ELF-1 (cell line): Measurements from ENCODE around the gene KLHL2.

Experiments
- DNase-seq: peaks from one replicate; pipeline ENCODE4 v3.0.0-alpha.2; 2016; ENCODE audit warnings: low read depth, low spot score

The KLHL2 gene

DNA sequence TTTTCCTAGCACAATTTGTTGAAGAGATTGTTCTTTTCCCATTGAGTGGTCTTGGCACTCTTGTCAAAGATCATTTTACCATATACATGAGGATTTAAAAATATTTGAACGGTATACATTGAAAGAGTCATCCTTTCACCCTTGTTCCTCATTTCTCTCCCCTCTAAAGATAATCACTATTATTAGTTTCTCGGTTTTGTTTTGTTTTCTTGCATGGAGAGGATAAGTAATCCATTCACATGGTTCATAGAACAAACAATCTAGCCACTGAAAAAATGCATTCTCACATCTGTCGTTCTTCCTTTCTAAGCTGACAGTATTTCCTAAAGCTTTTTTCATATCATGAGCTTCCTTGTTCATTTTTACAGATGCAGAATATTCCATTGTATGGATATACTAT is 80.9 kb downstream of the KLHL2 start:
- no peak for DNase-seq

DNA sequence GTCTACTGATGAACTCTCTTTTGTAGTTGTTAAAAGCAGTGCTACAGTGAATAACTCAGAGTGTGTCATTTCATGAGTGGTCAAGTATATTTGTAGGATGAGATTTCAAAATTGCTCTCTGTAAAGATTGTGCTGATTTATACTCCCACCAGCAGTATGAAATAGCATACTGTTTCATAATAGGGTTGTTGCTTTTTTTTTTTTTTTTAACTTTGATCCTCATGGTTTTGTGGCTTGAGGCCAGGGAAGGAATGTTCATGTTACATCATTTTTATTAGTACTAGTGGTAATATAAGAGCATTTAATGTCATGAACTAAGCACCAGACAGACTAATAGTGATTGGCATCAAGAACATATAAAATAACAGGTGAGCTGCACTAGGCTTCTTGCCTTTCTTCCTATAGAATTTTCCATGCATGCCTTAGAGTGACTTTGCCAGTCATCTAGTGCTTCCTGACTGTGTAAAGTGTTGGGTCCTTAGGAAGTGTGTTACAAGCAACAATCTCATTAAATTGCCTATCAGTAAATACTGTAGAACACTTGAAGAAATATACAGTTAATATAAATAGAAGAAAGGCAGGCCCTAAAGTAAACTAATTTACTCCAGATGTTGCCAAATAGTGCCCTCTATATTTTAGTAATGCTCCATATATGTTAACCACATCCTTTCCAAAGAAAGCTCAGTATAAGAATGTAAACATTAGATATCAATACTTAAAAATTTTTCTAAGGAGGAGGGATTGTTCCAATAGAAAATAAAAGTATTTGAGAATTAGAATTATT is 81.5 kb downstream of the KLHL2 start:
- DNase-seq = no peak

DNA sequence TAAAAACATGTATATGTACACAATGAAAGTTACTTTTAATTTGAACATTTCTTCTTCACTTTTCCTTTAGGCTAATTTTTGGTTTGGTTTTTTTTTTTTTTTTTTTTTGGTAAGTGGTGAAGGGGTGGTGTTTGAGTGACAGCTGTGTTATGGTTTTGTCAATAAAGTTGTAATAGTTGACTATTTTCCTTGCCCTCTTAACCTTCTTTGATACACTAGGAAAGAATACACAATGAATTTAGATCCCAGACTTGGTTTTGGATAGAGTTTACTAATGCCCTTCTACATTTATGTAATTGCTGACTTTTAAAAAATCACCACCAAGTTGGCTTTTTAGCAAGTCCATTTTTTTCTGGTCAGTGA is 82.0 kb downstream of the KLHL2 start:
- no peak for DNase-seq

DNA sequence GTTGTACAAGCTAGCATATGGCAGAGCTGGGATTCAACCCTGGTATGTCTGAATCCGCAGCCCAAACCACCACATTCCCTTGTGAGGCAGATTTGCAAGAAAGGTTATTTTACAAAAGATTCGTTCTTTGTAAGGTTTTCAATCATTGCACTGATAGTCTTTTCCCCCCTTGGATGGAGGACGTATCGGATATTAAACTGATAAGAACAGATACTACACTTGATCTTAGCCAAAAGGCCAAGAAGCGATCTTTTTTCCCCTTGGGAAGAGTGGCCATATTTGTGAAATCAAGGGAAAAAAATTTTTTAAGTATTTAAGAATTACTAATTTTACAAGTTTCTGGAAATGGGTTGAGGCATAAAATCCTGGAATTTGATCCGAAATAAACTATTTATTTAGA is 85.7 kb downstream of the KLHL2 start:
- no peak for DNase-seq

DNA sequence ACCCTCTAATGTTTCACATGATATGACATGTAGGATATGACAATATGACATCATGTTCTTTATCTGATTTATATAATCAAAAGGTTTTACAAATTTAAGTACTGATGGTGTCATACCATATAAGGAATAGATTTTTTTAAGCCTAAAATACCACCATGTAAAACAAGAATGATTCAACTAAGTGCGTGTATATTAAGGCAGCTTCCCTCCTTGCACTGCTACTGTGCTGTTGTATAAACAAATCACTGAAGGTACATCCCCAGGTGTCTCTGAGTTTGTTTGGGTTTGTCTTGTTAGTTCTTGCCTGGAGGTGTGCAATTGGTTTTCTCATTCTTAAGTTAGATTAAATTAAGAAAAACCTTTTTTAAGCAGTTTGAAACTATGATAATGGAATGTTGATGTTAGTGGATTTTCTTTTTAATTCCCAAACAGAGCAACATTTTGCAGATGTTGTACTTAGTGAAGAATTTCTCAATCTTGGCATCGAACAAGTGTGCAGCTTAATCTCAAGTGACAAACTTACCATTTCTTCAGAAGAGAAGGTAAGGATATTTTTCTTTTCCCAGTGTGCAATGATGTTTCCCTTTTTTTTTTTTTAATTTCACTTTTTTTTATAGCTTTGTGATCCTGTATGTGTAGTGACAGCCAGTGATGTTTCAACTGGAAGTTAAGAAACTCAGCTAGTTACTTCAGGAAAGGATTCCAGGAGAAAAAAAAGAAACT is 86.7 kb downstream of the KLHL2 start:
- no peak for DNase-seq

DNA sequence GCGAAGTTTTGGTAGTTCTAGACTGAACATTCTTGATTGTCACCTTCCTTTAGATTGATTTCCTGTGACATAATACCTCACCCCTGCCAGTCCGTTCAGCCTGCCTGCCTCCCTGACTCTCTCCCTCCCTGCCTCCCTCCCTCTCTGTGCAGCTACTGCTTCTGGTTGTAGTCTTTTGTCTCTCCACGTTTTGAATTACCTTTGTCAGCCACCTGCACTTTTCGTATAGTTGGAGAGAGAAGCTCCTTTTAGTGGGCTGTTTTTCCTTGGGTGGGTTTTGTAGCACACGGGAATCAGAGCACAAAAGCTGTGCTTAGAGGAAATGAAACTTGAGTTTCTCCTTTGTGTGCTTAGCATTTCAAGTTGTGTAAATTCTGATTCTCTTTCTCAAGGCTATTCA is 87.5 kb downstream of the KLHL2 start:
- DNase-seq = peak; percentile 8

DNA sequence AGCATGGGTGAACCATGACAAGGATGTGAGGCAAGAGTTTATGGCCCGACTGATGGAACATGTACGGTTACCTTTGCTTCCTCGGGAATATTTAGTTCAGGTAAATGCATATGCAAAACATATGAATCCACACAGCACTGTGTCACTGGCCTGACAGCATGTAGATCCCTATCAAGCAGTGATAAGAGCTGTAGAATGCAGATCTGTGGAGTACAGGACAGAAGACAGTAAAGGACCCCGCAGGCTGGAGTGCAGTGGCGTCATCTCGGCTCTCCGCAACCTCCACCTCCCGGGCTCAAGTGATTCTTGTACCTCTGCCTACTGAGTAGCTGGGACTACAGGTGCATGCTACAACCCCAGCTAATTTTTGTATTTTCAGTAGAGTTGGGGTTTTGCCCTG is 90.3 kb downstream of the KLHL2 start:
- no peak for DNase-seq

DNA sequence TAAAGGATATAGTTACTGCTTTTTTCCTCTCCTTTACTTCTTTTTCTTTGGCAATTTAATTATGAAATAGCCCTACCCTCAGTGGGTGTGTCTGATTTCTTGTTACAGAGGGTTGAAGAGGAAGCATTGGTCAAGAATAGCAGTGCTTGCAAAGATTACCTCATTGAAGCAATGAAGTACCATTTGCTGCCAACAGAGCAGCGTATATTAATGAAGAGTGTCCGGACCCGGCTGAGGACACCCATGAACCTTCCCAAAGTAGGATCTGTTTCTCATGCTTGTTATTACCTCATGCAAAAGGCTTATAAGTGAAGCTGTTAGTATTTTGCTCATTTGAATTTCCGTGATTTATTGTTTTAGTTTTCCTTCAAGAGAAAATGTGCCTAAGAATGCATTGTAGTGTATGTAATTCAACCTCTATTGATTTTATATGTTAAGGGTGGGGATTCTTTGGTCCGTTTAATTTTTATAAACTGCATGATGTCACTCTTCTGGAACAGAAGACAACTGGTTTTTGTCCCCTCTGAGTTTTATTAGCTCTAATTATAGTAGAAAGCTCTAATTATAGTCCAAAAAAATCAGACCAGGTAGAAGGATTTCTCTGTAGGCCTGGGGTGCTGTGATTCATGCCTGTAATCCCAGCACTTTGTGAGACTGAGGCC is 92.2 kb downstream of the KLHL2 start:
- no peak for DNase-seq

DNA sequence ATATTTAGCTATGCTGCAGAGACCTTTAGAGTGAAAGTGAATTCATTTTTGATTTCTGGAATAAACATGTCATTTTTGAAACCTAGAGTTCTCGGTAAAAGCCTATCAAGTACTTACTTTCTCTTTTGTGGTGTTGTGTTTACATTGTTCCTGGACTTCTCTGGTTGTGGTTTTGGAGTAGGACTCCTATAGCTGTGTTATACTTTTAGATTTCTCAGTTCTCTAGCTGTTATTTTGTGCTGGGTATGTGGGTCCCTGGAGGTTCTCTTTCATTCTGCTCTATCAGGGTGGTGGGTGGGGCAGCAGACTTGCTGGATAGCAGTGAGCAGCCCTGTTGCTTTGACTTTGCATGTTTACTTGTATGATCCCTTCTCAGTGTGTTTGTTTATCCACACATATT is 94.5 kb downstream of the KLHL2 start:
- no peak for DNase-seq

DNA sequence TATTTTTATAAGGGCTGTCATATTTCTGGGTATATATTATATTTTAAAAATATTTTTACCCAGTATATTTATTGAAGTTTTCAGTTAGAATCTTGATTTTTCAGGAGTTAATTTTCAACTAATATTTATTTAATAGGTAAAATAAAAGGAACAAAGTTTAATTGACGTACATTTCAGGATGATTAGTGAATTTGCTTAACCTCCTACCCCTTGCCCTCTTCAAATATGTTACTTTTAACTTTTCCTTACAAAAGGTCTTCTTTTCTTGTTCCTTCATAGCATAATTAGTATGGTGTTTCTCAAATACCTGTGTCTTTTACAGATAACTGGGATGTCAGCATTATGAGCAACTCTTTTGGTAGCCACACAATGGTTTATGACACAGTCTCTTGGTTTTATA is 95.3 kb downstream of the KLHL2 start:
- no peak for DNase-seq

DNA sequence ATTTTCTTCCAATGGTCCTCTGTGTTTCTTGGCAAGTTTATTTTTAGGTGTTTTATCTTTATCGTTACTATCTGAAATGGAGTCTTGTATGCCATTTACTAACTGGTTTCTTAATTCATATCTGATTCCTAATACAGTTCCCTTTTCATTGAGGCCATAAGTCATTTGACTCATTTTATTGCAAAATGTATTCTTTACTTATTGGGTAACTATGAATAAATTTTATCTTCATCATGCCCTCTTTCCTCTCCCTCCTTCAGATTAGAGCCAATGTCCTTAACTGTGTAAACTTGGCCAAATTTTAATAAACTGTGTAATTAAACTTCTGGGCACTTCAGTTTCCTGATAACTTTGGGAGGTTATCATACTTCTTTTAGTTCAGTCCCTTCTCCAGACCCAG is 100.8 kb downstream of the KLHL2 start:
- DNase-seq = no peak

DNA sequence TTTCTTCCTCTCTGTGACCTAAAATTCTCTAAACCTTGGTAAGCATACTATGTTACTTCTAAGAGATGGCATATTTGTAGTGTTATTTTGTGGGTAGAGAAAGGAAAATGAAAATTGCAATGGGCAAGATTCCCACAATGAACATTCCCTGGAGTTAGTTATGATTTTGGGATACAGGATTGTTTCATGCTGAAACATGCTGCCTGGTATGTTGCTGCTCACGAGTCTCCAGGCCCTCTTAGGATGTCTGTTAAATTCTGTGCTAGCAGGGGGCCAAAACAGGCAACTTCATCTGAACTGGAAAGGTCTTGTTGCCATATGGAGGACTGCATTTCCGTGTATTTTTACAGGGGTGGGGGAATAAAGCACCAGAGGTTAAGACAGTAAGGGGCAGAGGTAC is 101.2 kb downstream of the KLHL2 start:
- DNase-seq = no peak

DNA sequence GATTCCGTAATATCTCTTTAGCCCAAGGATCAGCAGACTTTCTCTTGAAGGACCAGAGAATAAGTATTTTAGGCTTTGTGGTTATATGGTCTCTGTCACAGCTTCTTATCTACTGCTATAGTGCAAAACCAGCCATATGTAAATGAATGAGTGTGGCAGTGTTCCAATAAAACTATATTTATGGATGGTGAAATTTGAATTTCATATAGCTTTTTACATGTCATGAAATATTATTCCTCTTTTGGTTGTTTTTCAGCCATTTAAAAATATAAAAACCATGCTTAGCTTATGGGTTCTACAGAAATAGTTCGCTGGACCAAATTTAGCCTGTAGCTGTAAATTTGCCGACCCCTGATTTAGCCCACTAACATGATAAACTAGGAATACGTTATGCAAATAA is 102.1 kb downstream of the KLHL2 start:
- no peak for DNase-seq

DNA sequence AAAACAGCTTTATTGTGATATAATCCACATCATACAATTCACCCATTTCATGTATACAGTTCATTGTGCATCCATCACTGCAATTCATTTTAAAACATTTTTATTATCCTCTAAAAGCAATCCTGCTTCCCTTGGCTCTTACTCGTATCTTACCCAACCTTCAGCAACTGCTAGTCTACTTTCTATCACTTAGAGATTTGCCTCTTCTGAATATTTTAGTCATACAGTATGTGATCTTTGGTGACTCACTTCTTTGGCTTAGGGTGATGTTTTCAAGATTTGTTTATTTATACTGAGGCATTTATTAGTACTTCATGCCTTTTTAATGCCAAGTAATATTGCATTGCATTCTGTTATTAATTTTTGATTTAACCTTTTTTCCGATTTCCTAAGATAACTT is 105.1 kb downstream of the KLHL2 start:
- no peak for DNase-seq

DNA sequence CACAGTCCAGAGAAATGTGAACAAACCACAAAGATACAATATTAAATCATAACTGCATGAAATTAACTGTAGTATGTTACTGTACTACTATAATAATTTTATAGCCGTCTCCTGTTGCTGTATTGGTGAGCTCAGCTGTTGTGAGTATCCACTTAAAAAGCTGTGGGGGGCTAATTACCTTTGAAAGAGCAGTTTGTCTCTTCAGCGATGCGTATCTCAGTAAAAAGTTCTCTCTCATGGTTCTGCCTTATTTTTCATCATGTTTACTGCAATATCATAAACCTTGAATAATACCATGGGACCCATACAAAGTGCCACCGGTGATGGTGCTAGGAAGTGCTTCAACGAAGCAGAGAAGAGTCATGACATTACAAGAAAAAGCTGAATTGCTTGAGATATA is 111.7 kb downstream of the KLHL2 start:
- no peak for DNase-seq

DNA sequence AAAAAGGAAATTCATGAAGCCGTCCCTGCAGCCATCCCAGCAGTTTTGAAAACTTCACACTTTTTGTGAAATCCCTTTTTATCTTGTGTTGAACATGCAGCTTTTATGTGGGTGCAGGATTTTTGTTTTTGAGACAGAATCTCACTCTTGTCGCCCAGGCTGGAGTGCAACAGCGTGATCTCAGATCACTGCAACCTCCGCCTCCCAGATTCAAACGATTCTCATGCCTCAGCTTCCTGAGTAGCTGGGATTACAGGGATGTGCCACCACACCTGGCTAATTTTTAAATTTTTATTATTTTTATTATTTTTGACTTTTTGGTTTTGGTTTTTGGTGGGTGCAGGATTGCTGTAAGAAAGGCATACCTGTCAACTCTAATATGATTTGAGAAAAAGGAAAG is 112.1 kb downstream of the KLHL2 start:
- no peak for DNase-seq

DNA sequence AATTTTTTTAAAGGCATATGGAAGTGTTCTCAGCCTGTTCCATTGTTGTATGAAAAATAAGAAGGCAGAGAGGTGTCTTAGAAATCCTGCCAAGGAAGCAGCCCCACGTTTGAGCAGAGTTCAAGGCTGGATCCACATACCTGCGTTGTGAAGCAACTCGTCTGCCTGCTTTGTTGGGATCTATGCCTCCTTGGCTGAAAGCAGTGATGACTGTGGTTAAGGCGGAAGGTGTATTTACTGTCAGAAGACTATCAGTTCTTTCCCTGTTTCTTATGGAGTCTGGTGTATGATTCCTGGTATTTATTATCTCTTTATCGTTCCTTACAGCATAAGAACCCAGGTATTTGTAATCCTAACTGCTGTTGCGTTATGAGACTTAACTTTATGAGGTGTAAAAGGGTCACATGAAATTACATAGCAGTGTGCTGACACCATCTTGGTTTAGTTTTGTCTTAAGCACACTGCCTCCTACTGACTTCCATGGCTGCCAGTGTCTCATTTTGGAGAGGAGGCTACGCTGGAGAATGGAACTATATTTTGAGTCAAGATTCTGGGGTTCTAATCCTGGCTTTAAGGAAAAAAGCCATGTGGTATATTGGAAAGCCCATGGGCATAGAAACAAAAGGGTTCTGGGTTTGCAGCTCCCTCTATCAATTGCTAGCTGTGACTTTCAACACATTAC is 117.0 kb downstream of the KLHL2 start:
- no peak for DNase-seq

DNA sequence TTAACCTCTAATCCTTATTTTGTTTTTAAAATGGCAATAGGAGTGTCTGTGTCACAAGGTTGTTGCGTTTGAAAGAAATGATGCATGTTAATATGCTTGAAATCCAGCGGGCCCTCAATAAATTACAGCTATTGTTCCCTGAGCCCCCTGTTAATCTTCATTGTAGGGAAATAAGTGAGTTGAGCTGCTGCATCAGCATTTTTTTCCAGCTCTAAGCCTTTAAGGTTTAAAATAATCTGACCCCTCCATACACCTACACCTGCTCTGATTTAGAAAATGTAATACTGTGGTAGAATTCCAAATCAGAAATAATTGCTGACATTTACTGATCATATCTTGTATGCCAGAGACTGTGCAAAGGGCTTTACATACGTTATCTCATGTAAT is 117.5 kb downstream of the KLHL2 start:
- no peak for DNase-seq

DNA sequence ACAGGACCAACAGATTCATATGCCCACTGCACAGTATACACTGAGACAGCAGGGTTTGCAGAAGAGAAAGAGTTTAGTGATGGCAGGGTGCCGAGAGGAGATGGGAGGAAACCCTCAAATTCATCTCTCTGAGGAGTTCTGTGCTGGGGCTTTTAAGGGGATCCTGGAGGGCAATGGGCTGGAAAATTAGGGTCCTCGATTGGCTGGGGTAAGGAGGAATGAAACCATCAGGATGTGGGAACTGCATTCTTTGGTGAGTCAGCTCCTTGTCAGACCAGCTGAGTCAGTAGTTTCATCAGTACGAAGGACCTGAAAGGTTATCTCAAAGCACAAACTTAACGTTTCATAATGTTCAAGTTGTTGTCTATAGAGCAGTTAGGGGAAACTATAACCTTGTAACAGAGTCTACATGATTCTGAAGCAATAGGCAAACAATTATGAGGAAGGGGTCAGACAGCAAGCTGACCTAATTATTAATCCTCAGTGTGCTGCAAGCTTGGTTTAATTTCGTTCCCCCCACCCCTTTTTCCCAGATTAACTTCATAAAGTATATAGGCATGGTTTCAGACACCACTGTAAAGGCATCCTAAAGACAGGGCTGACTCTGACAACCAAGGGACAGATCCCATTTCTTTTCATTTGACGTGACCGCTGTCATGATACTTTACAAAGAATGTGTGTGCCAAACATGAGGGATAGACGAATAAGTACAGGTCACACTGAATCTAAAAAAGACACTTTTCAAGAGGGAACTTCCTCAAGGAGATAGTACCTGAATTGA is 118.6 kb downstream of the KLHL2 start:
- DNase-seq = no peak

DNA sequence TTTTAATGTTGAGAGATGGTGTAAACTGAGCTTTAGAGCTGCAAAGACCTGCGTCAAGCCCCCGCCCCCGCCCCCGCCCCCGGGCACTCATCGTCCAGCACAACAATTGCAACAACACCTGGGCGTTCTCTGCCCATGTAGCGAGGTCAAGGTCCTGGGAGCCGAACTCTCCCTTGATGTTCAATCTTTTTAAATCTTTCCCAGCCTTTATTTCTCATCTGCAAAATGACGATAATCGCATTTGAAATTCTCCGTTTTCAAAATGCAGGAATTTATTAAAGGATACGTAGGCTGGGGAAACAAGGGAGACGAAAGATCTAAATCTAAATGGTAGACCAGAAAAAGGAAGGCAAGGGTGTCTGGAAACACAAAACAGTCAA is 119.5 kb downstream of the KLHL2 start:
- DNase-seq = peak; percentile 39

DNA sequence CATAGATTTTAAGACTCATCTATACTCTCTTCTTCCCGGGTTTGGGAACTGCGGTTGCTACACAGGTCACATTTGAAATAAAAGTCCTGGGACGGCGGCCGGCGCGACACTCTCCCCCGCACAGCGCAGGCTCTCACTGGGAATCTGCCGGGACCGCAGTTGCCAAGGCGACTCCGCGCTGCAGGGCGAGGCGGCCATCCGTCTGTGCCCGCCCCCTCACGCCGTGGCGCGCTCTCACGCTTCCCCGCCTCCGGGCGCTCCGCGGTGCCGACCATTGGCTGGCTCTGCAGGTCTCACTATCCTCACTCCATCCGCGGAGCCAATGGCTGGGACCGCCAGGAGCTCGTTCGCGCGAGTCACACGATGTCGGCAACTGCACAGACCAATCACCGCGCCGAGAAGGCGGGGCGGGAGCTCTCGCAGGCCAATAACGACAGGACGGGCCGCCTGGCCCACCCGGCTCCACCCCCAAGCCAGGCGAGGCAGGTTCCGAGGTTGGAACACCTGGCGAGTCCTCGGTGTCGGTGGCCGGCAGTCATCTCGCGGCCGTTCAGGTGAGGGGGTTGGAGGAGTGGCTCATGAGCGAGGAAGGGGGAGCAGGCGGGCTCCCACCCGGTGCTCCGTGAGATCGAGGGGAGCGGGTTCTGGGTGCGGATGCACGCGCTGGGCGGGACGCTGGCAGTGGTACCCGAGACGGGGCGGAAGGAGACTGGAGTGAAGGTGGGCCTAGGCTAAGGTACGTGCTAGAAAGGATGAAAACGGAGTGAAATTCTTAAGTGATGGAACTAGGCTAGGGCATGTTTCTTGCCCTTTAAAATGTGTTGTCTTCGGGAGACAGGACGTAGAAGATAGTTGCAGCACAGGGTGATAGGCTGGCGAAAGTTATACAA is 120.1 kb downstream of the KLHL2 start, which contains the start of gene MSMO1:
MSMO1 (plus strand) TSS at position 459 of the 890 bp plus-strand sequence. CDS start 5,702 bp downstream, outside the sequence.
- DNase-seq = peak; percentile 100
